ENCODE measurements around the gene HDAC4.

HDAC4 gene

DNA sequence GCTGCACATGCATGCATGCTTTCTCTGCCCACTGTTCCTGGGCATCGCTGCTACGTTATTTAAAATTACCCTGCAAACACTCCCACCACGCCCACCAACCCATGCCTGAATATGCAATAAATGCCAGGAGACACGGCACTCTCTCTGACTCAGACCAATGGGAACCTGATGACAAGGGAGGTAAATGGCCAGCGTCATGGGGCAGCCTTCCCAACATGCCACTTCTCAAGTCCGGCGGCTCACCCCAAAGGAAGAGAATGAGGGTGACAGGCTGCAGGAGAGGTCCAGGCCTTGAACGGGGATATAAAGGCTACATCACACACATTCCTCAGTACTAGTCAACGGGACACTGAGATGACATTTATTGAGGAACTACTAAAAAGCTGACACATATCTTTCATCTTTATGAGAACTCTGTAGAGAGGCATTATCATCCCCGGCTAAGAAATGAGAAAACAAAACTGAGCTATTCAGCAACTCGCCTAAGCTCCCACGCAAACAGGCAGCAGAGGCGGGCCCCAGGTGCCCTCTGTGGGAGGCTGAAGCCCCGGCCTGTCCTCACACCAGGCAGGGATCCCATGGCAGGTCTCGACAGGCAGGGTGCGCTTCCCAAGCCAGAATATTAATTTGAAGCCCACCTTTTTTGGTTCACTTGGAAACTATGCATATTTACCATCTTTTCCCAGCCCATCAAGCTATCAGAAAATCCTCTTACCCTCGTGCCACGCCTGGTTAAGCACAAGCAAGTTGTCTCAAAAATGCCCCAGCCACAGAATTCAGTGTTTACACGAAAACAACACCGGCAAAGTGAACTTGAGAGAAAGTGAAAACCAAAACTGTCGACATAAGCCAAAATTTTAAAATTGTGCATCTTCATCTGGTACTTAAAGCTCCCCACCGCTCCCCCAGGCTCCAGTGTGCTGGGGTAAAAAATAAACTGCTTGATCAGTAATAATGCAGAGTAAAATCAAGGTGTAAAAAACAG lies 166.3 kb downstream of the HDAC4 start:
- no peak for DNase-seq (ENCODE audit: low spot score)

DNA sequence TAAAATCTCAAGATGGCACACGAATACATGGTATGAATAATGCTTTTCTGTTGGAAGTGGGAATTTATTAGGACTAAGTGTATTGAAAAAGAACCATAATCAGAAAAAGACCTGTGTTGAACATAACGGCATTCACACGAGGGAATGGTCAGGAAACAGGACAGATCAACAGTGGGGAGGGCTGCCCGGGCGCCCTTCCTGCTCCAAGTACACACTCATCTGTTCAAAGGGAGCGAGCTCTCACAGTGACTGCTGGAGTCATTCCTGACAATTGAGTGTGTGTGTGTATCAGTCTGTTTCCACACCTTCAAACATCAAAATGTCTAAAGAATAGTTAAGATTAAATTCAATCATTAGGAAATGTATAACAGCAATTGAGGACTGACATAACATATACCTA lies 167.2 kb downstream of the HDAC4 start:
- no peak for DNase-seq (ENCODE audit: low spot score)

DNA sequence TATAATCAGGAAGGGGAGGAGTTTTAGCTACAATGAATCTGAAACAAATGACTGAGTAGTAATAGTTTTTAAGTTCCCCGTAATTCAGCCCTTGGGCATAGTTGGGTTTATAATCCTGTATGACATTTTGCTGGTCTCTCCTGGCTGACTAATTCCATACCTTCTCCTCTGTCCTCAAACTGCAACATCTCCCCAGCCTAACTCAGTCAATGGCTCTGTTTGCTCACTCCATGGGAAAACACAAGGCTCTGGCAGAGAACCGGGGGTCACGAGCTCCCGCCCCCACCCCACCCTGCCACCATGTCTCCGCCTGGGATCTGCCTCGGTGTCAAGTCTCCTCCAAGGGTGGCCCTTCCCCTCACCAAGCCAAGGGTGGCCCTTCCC lies 168.6 kb downstream of the HDAC4 start:
- no peak for DNase-seq (ENCODE audit: low spot score)

DNA sequence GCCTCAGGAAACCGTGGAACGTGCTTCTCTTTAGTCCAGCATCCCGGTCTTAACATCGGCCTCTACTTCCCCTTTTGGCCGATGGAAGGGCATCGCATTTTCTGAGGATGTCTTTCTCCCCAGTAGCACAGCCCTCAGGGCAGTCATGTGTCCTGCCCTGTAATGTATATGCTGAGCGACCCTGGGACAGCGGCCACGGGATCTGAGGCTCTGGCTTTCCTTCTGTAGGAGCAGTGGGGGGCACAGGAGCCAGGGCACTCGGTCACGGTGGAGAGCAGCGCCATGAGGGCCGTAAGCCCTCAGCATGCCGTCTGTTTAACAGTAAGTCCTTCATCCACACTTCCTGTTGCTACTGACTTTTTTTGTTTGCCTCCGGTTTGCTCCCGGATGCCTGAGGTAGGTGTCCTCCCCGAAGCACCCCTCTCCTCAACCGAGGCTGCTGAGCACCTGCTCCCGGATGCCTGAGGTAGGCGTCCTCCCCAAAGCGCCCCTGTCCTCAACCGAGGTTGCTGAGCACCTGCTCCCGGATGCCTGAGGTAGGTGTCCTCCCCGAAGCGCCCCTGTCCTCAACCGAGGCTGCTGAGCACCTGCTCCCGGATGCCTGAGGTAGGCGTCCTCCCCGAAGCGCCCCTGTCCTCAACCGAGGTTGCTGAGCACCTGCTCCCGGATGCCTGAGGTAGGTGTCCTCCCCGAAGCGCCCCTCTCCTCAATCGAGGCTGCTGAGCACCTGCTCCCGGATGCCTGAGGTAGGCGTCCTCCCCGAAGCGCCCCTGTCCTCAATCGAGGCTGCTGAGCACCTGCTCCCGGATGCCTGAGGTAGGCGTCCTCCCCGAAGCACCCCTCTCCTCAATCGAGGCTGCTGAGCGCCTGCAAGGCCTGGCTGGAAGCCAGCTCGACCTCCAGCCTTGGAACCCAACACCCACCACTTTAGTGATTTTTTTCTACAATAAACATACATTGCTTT lies 169.3 kb downstream of the HDAC4 start:
- no peak for DNase-seq (ENCODE audit: low spot score)

DNA sequence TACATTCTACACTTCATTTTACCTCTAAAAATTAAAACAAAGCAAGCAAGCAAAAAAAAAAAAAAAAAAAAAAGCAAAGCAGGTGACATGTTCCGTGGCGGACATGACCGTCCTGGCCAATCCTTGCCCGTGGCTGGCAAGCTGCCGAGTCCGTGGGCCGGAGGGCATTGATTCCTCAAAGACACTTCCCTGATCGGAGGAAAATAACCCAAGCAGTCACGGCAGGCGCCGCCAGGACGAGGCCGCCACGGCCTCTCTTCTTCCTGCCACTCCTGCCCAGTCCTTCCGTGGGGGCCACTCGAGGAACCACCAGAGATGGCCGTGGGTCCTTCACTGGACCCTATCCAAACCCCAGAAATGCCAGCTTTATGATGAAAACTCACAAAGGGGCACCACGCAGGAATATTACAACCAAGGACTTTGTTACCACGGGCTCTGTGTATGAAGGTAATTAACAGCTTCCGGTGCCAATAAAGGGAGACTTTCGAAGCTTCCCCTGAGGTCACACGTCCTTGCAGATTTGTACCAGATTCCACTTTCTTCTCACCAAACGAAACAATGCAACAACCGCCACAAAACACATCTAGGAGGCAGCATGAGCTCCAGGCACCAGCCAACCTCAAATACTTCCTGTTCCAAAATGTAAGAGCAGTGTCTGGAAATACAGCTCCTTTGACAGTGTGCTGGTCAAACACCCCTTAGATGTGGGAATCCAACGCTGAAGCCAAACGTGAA lies 170.3 kb downstream of the HDAC4 start:
- DNase-seq (ENCODE audit: low spot score), result no peak

DNA sequence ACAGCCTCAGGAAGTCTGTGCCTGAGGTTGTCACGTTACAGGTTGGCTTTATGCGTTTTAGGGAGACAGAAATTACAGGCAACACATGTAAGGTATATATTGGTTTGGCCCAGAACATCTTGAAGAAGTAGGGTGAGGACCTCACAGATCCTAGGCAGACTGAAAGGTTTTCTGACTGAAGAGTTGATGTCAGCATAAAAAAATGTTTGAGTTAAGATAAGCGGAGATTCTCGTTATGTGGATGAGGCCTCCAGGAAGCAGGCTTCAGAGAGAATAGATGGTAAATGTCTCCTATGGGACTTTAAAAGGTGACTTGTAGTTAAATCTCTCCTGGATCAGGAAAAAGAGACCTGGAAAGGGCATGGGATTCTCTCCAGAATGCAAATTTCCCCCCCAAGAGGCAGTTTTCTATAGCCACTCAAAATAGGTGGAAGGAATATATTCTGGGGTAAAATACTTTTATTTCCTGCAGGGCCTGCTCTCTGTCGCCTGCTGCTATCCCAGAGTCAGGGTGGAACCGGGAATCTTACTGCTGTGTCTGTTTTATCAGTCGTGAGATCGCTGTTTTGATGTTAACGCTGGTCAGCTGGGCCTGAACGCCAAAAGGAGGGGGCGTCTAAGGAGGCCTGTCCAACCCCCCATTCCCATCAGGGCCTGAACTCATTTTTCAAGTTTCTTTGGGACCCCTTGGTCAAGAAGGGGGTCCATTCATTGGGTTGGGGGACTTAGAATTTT lies 171.1 kb downstream of the HDAC4 start:
- no peak for DNase-seq (ENCODE audit: low spot score)

DNA sequence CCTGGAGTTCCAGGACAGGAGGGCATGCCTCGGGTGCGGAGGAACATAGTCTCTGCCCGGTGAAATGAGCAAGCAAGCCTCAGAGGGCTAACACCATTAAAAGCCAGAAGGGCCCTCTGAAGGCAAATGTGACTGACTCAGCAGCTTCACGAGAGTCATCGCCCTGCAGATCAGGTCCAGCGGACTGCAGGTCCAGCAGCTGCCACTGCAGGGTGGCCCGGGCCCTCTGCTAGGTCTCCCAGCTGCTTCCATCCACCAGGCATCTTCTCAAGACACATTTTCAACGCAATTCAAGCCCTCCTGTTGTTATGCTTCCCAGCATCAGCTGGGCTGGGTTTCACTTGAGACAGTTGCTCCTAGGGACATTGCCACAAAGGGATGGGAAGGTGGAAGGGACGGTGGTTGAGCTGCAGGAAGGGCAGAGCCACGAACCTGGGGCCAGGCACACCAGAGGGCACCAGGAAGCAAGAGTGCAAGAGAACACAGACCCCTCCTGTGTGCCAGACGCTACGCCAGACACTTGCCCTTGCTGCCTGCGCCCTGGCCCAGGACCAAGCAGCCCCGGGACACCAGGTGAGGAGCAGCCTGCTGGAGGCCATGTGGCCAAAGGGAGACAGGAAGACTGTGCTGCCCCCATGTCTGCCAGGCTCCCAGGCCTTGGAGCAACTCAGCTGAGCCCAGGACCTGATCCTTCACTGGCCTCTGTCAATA lies 173.0 kb downstream of the HDAC4 start:
- no peak for DNase-seq (ENCODE audit: low spot score)

DNA sequence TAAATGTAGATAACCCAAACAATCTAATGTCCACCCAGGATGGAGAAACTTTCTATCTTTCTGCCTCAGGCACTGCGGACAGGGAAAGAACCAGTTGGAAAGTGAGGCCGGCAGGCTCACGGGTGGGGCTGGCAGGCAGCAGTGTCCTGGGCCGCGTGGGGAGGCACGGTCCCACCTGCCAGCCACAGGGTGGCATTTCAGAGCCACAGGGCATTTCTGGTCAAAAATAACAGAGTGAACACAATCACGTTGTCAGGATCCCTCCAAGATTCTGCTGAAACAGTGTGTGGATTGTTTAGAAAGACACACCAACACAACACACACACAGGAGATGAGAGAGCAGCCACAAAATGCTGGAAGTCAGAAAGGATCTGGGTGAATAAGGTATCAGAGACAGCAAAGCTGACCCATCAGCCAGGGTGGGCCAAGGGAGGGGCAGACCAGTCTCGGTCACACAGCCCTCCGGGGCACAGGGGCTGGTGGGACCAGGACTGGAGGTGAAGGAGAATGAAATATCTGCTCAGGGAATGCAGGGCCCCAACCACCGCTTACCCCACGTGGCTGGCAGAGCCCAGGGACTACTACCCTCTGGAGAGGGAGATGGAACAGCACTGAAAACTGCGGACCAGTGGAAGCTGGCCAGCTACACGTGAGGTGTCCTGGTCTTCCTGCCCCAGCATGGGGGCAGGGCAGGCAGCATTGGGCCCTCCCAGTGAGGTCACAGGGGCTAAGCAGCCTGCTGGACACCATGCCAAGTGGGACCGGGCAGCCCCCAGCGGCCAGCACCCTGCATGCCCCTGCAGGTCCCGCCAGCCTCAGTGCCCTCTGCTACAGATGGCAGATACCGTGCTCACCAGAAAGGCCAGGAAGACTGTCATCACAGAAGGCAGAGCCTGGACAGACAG lies 173.9 kb downstream of the HDAC4 start:
- DNase-seq (ENCODE audit: low spot score), result no peak

DNA sequence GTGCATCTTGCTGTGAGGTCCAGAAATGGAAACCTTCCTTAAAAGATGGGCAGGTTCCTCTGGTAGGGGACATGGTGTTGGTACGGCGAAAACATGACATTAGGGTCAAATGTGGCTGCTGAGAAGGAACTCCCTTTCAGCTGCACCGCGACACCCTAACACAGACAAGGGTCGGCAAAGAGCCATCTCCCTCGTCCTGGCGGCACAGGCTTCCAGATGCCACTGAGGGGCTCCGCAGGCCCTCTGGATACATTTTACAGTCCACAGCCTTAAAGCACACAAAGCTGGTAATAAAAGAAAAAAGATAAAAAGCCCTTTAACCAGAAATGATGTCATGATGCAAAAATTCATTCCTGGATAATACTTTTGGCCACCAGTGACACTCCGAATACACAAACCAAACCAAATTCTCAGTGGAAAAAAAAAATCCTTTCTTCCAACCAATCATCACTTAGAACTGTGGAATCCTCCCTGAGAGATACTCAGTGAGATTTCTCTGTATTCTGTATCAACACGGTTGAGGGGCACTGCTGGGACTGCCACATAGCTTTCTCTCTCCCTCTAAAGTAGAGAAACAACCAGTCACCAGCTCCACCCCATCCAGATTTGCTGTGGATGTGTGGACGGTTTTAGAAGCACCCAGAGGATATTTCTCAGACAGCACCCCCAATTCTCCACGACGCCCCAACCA lies 174.8 kb downstream of the HDAC4 start:
- DNase-seq (ENCODE audit: low spot score), result no peak

DNA sequence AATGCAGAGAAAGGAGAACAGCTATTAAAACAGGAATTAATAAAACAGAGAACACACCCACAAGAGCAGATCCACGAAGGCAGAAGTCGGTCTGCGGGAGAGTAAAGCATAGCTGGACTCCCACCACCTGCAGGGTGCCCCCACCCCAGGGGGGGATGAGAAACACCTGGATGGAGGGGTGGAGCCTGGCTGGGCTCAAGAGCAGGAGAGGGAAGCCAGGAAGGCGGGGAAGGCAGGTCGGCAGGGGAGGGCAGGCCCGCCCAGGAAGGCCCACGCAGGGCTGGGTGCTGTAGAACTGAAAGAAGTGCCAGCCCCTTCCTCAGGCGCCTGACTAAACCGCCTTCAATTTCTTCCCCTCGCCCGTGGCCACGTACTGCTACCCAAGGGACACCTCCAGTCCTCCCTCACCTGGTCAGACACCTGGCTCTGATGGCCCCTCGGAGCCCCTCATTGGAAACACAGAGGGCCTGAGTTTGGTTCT lies 175.4 kb downstream of the HDAC4 start:
- DNase-seq (ENCODE audit: low spot score), result no peak

DNA sequence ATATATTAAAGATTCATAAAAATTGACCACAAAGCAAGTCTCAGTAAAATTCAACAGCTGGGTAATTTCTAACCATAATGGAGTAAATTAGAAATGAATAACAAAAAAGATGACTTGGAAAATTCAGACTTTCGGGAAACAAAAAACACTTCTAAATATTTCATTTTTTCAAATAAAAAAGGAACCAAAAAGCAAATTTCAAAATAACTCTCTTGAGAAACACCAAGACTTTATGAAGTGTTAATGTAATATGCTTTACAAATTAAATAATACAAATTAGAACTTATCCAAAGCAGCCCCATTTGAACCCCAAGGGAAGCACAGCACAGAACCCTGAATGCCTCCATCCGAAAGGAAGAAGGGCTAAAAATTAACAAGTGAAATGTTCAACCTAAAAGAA lies 175.9 kb downstream of the HDAC4 start:
- DNase-seq (ENCODE audit: low spot score), result no peak

DNA sequence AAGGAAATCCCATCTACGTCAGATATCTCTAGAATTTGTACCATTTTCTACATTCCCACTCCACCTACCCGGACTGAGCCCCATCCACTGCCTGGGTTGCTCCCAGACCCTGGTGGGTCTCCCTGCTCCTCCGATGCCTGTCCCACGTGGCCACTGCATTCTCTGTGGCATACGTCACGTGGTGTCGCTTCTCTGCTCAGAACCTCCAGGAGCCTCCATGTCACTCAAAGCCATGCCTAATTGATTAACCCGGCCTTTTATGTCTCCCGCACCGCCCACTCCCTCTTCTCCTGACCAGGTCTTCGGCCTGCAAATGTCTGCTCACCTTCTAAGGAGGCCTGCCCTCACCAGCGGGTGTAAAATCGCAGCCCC lies 176.6 kb downstream of the HDAC4 start:
- DNase-seq (ENCODE audit: low spot score), result no peak

DNA sequence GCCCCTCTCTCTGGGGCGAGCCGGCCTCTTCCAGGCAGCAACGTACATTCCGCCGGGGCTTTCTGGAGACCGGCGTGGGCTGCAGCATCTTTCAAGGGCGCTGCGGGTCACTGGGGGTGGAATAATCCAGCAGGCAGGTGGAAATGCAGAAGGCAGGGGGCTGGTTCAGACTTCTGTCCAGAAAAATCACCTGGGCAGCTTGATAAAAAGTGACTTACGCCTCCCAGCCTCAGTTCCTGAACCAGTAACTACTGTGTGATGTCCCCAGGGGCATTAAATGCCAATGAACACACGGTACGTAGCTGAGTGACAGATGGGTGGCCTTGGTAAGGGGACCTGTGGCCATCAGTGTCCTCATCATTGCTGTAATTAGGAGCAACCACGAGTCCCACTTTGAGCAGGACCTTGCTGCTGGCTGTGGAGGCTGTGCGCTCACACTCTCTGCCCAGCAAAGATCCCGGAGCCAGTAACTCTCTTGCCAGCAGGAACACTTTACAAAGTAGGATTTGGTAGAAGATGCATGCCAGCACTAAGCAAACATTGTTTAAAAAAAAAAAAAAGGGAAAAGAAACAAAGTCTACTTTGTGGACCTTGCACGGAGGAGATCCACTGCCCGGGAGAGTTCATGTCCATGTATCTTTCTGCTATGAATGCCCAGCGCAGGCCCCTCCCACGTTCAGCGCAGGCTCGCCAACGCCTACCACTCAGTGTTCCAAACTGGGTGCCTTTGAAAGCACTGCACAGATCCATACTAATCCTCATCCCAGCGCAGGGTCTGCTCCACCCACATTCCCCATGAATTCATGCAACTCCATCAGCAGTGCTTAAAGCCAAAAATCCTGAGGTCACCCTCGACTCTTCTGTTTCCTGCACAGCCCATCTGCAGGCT lies 177.3 kb downstream of the HDAC4 start:
- no peak for DNase-seq (ENCODE audit: low spot score)

DNA sequence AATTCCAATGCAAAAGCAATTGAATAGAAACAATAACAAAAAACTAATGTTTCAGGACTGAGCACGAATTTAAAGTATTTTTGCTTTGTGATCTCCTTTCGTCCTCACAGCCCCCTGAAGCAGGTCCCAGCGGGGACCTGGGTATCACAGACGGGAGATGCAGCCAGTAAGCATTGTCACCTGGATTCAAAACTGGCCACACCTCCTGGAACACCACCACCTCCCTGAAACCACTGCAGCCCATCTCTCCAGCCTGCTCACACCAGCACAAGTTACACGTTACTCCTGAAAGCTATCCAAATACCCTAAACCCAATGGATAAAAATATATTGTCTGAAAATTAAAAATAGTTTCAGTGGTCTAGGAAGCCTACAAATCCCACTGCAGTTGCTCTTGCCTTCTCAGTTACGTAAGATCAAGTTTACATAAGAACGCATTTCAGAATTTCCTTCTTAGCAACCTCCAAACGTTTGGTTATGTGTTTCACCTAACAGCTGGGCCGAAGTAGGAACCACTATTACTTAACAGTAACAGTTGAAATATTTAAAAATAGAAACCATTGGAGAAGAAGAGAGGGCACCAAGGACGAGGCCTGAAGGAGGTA lies 178.0 kb downstream of the HDAC4 start:
- DNase-seq (ENCODE audit: low spot score), result no peak

DNA sequence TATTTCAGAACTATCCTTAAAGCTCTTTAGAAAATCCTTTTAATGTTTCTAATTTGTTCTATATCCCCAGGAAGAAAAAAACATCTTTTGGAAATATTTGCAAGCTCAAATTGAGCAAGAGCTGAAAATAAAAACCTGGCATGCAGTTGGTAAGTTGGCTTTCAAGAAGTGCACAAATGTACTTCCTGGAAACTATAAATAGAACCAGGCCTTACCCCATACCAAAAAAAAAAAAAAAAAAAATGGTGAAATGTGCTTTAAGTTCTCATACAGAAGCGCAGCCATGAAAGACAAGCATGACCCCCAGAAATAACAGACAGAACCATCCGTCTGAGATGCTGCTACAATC lies 178.5 kb downstream of the HDAC4 start:
- no peak for DNase-seq (ENCODE audit: low spot score)

DNA sequence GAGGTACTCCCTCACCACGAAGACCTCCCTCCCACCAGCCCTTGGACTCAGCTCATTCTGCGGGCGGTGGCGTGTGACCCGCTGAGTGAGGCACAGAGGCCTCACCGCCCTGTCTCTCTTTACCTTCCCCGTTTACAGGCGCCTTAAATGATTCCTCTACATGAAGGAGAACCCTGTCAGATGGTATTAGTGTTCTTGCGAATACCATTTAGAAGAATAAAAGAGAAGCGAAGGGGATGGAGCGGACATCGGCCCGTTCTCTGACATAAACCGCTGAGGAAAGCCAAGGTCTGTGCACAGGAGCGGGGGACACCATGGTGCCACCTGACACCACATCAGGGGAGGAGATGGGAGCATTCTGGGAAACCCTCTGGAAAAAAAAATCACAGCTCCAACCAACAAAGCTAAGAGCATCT lies 179.8 kb downstream of the HDAC4 start:
- DNase-seq (ENCODE audit: low spot score), result no peak

DNA sequence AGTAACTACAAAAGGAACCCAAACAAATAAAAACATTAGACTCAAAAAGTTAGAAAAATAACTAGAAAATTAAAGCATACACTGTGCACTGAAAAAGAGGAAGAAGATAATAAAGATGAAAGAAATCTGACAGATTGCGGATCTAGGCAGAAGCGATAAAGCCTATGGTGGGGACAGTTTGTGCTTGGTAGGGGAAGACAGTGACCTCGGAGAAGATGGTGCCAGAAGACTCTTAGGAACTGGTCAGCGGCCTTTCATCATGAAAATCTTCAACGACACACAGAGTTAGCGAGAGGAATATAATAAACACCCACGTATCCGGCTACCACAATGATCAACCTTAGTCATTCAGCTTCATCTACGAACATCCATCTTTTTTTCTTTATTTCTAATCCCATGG lies 180.5 kb downstream of the HDAC4 start:
- DNase-seq (ENCODE audit: low spot score), result no peak
